Measurements from ENCODE around the gene TGFBR2.
A peak's percentile ranks its signal among the peaks of the same experiment; 100 is the strongest.
"Not testable (repeated sequence)": the region's sequence is repeated elsewhere in the genome, so short reads cannot be mapped to it uniquely, and the experiment has no call there.

Gene TGFBR2

GRCh38 chr3:30669360-30669934 lies 63.0 kb downstream of the TGFBR2 start:
- DNase-seq (ENCODE audit: low spot score in 2 of 2); H3K27me3 Mint-ChIP-seq; H3K27ac Mint-ChIP-seq (ENCODE audit: low read depth); H3K9me3 Mint-ChIP-seq; H3K4me3 Mint-ChIP-seq; ATAC-seq (replicated peaks; ENCODE audit: extremely low read depth, poor library complexity, severe bottlenecking): not testable (repeated sequence)
- peaks cover 77% of the 10 kb centered on the region for H3K4me1 Mint-ChIP-seq
- peaks cover 53% of the 10 kb centered on the region for H3K36me3 Mint-ChIP-seq (ENCODE audit: insufficient read depth)

DNA sequence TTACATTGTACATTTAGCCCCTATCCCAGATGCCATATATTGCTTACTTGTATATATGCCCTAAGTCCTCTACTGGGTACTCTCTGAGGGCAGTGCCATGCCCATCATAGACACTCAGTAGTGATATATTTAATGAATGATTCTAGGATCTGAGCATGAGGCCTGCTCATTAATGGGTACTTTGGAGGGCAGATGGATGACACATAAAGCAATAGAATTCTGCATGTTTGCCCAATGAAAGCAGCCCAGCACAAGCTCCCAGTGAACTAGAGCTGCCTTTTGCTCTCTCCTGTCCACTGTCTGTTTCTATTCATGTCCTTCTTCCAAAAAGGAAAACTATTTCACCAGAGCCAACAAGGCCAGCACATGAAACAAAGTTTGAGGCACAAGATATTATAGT lies 63.9 kb downstream of the TGFBR2 start:
- DNase-seq (ENCODE audit: low spot score in 2 of 2) (no peak), ATAC-seq (replicated peaks; ENCODE audit: extremely low read depth, poor library complexity, severe bottlenecking) (no peak)
- Mint-ChIP-seq H3K9me3 (no peaks in the 10 kb centered on the region), H3K4me3 (no peak overlapping the region), H3K4me1 (peaks cover 75% of the 10 kb centered on the region), H3K36me3 (ENCODE audit: insufficient read depth) (peaks cover 61% of the 10 kb centered on the region), H3K27me3 (no peaks in the 10 kb centered on the region), H3K27ac (ENCODE audit: low read depth) (peak overlapping the region; percentile 42)

GRCh38 chr3:30671527-30672286 lies 65.3 kb downstream of the TGFBR2 start:
- peaks cover 73% of the 10 kb centered on the region for H3K36me3 Mint-ChIP-seq (ENCODE audit: insufficient read depth)
- peak overlapping the region; percentile 68 for H3K27ac Mint-ChIP-seq (ENCODE audit: low read depth)
- H3K4me1 Mint-ChIP-seq, result peaks cover 77% of the 10 kb centered on the region
- ATAC-seq (replicated peaks; ENCODE audit: extremely low read depth, poor library complexity, severe bottlenecking), result no peak
- H3K27me3 Mint-ChIP-seq, result no peaks in the 10 kb centered on the region
- H3K9me3 Mint-ChIP-seq, result no peaks in the 10 kb centered on the region
- H3K4me3 Mint-ChIP-seq, result no peak overlapping the region
- no peak for DNase-seq (ENCODE audit: low spot score in 2 of 2)

DNA sequence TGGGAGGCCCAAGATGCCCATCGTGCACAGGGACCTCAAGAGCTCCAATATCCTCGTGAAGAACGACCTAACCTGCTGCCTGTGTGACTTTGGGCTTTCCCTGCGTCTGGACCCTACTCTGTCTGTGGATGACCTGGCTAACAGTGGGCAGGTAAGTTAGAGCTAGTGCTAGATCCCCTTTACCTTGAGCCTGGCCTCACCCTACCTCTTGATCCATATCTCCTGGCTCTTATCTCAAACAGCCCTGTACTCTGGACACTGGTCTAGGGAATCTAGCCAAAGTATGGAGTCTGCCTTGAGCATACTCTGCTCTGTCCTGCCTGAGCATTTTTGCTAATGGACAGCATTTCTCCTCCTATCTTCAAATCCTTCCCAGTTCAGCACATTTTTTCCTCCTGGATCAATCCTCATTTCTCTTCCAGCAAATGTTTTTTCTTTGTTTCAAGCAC lies 65.9 kb downstream of the TGFBR2 start:
- H3K27ac Mint-ChIP-seq (ENCODE audit: low read depth), result peak overlapping the region; percentile 68
- no peak for DNase-seq (ENCODE audit: low spot score in 2 of 2)
- no peaks in the 10 kb centered on the region for H3K9me3 Mint-ChIP-seq
- no peaks in the 10 kb centered on the region for H3K27me3 Mint-ChIP-seq
- H3K4me3 Mint-ChIP-seq, result no peak overlapping the region
- peaks cover 81% of the 10 kb centered on the region for H3K4me1 Mint-ChIP-seq
- ATAC-seq (replicated peaks; ENCODE audit: extremely low read depth, poor library complexity, severe bottlenecking), result no peak
- peaks cover 73% of the 10 kb centered on the region for H3K36me3 Mint-ChIP-seq (ENCODE audit: insufficient read depth)

GRCh38 chr3:30672959-30673358 lies 66.6 kb downstream of the TGFBR2 start:
- no peak overlapping the region for H3K4me3 Mint-ChIP-seq
- no peaks in the 10 kb centered on the region for H3K9me3 Mint-ChIP-seq
- H3K27me3 Mint-ChIP-seq, result no peaks in the 10 kb centered on the region

DNA sequence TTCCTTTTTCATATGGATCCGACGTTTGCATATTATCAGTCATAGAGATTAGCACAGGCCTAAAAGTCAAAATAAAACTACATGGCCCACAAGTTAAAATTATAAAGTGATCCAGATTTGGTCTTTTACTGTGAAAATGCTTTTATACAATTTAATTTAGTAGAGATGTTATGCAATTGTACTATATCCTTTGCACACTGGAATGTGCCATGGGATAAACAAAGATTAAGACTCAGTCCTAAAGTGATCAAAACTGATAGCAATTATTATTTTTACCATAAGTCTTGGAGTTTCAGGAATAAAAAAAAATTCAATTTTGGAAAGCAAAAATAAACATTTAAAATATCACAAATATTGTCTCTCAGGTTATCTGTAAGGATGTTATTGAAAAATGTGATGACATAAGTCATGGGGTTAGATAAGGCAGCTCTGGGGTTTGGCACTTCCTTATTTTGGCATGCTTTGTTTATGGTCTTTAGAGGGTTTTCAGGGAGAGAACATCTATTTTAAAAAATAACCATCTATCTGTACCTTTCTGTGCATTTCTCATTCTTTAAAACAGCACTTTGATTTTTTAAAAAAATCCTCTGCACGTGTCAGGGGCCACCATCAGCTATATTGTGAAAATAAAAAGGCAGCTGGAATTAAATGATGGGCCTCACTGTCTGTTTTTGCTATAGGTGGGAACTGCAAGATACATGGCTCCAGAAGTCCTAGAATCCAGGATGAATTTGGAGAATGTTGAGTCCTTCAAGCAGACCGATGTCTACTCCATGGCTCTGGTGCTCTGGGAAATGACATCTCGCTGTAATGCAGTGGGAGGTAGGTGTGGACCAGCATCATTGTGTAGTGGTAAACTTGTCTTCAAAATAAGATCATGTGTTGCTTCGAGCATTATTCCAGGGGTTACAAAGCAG lies 67.3 kb downstream of the TGFBR2 start:
- ATAC-seq (replicated peaks; ENCODE audit: extremely low read depth, poor library complexity, severe bottlenecking) (no peak), DNase-seq (ENCODE audit: low spot score in 2 of 2) (no peak)
- Mint-ChIP-seq H3K4me1 (peaks cover 81% of the 10 kb centered on the region), H3K27ac (ENCODE audit: low read depth) (no peak overlapping the region), H3K4me3 (peak overlapping the region; percentile 10), H3K36me3 (ENCODE audit: insufficient read depth) (peaks cover 80% of the 10 kb centered on the region), H3K9me3 (no peaks in the 10 kb centered on the region), H3K27me3 (no peaks in the 10 kb centered on the region)

More at GRCh38 chr3:30672959-30673358, 66.6 kb downstream of the TGFBR2 start:
- Mint-ChIP-seq H3K27ac (ENCODE audit: low read depth) (peak overlapping the region; percentile 68), H3K4me1 (peaks cover 86% of the 10 kb centered on the region), H3K36me3 (ENCODE audit: insufficient read depth) (peaks cover 80% of the 10 kb centered on the region)
- DNase-seq (ENCODE audit: low spot score in 2 of 2) (no peak), ATAC-seq (replicated peaks; ENCODE audit: extremely low read depth, poor library complexity, severe bottlenecking) (no peak)

GRCh38 chr3:30675006-30675405 lies 68.6 kb downstream of the TGFBR2 start:
- H3K4me1 Mint-ChIP-seq, result peaks cover 76% of the 10 kb centered on the region
- no peaks in the 10 kb centered on the region for H3K9me3 Mint-ChIP-seq
- DNase-seq (ENCODE audit: low spot score in 2 of 2) (no peak), ATAC-seq (replicated peaks; ENCODE audit: extremely low read depth, poor library complexity, severe bottlenecking) (no peak)
- H3K27me3 Mint-ChIP-seq, result no peaks in the 10 kb centered on the region
- peaks cover 78% of the 10 kb centered on the region for H3K36me3 Mint-ChIP-seq (ENCODE audit: insufficient read depth)
- H3K4me3 Mint-ChIP-seq, result no peak overlapping the region
- H3K27ac Mint-ChIP-seq (ENCODE audit: low read depth), result peak overlapping the region; percentile 52

- peaks cover 82% of the 10 kb centered on the region for H3K36me3 Mint-ChIP-seq (ENCODE audit: insufficient read depth)
- H3K9me3 Mint-ChIP-seq, result no peaks in the 10 kb centered on the region
- no peaks in the 10 kb centered on the region for H3K27me3 Mint-ChIP-seq
- peaks cover 79% of the 10 kb centered on the region for H3K4me1 Mint-ChIP-seq
- H3K4me3 Mint-ChIP-seq, result no peak overlapping the region
- DNase-seq (ENCODE audit: low spot score in 2 of 2) (no peak), ATAC-seq (replicated peaks; ENCODE audit: extremely low read depth, poor library complexity, severe bottlenecking) (no peak)
- H3K27ac Mint-ChIP-seq (ENCODE audit: low read depth), result peak overlapping the region; percentile 52
Observed at GRCh38 chr3:30675774-30676173, 69.4 kb downstream of the TGFBR2 start.

DNA sequence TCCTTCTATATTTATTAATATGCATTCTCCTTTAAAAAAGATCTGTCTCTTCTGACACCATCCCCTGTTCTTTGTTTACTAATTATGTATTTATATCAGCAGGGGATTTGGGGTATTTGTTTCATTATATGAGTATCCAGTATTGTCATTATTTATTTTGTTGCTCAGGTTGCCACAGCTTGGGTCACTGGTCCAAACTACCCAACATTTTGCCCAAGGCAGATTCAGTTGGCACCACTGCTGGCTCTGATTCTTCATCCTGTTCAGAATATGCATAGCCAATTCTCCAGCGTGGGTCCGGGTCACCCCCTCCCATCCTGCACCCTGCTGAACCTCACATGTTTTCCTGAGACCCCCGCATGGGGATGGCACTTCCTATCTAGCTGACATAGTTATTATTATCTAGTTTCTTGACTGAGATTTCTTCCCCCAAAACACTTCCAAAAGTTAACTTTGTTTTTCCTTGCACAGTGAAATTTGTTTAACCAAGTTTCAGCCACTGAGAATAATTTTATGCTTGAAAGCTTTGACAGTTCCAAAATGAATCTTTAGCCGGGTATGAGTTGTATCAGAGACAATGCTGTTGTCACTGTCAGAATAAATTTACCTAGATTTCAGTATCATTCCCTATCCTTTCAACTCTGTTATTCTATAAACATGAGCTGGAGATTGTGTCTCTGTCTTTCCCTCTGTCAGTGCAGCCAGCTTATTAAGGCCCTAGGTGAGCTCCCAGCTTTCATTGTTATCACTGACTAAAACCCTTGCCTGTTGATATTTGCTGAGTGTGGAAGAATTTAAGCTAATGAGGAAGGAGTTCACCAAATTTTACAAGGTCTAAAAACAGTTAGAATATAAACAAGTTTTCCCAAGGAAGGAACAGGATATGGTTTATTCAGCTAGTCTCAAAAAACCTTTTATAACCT lies 70.3 kb downstream of the TGFBR2 start:
- H3K4me3 Mint-ChIP-seq, result no peak overlapping the region
- H3K27me3 Mint-ChIP-seq, result no peaks in the 10 kb centered on the region
- peak overlapping the region; percentile 52 for H3K27ac Mint-ChIP-seq (ENCODE audit: low read depth)
- peaks cover 83% of the 10 kb centered on the region for H3K36me3 Mint-ChIP-seq (ENCODE audit: insufficient read depth)
- H3K4me1 Mint-ChIP-seq, result peaks cover 79% of the 10 kb centered on the region
- no peaks in the 10 kb centered on the region for H3K9me3 Mint-ChIP-seq
- DNase-seq (ENCODE audit: low spot score in 2 of 2), result no peak
- no peak for ATAC-seq (replicated peaks; ENCODE audit: extremely low read depth, poor library complexity, severe bottlenecking)

GRCh38 chr3:30677347-30677685 lies 70.9 kb downstream of the TGFBR2 start:
- Mint-ChIP-seq H3K27me3 (no peaks in the 10 kb centered on the region), H3K36me3 (ENCODE audit: insufficient read depth) (peaks cover 87% of the 10 kb centered on the region), H3K27ac (ENCODE audit: low read depth) (peak overlapping the region; percentile 52), H3K9me3 (no peaks in the 10 kb centered on the region), H3K4me1 (peaks cover 79% of the 10 kb centered on the region), H3K4me3 (no peak overlapping the region)
- ATAC-seq (replicated peaks; ENCODE audit: extremely low read depth, poor library complexity, severe bottlenecking) (no peak), DNase-seq (ENCODE audit: low spot score in 2 of 2) (no peak)

- Mint-ChIP-seq H3K27ac (ENCODE audit: low read depth) (peak overlapping the region; percentile 52), H3K4me3 (no peak overlapping the region), H3K4me1 (peaks cover 80% of the 10 kb centered on the region), H3K27me3 (no peaks in the 10 kb centered on the region), H3K36me3 (ENCODE audit: insufficient read depth) (peaks cover 77% of the 10 kb centered on the region), H3K9me3 (no peaks in the 10 kb centered on the region)
- ATAC-seq (replicated peaks; ENCODE audit: extremely low read depth, poor library complexity, severe bottlenecking), result no peak
- DNase-seq (ENCODE audit: low spot score in 2 of 2), result no peak
Observed at GRCh38 chr3:30679045-30679444, 72.6 kb downstream of the TGFBR2 start.
